Stimulated activated CD8-positive, alpha-beta memory T cell treated with anti-CD3 and anti-CD28 coated beads, Interleukin-2, amount 100 ng/mL, for 48 hours (primary cell): ENCODE results near the gene CNGB1.
A peak's percentile ranks its signal among the peaks of the same experiment; 100 is the strongest.
"Not testable (repeated sequence)": the region's sequence is repeated elsewhere in the genome, so short reads cannot be mapped to it uniquely, and the experiment has no call there.

ENCODE experiments used
- DNase-seq, 2 donors: peaks; one replicate each; pipeline ENCODE4 v3.0.0-alpha.2; 2020; ENCODE audit warnings: low read depth in 2 of 2

CNGB1 gene

DNA sequence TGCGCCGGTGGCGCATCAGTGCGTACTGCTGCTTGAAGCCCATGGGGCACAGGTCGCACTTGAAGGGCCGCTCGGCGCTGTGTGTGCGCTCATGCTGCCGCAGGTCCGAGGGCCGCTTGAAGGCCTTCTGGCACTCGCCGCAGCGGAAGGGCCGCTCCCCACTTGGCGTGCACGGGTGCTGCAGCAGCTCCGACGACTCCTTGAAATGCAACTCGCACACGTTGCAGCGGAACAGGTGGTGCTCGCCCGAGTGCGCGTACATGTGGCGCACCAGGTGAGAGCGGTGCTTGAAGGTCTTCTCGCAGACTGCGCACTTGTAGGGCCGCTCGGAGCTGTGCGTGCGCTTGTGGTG is 26.2 kb upstream of the CNGB1 start:
- DNase-seq: no peak

DNA sequence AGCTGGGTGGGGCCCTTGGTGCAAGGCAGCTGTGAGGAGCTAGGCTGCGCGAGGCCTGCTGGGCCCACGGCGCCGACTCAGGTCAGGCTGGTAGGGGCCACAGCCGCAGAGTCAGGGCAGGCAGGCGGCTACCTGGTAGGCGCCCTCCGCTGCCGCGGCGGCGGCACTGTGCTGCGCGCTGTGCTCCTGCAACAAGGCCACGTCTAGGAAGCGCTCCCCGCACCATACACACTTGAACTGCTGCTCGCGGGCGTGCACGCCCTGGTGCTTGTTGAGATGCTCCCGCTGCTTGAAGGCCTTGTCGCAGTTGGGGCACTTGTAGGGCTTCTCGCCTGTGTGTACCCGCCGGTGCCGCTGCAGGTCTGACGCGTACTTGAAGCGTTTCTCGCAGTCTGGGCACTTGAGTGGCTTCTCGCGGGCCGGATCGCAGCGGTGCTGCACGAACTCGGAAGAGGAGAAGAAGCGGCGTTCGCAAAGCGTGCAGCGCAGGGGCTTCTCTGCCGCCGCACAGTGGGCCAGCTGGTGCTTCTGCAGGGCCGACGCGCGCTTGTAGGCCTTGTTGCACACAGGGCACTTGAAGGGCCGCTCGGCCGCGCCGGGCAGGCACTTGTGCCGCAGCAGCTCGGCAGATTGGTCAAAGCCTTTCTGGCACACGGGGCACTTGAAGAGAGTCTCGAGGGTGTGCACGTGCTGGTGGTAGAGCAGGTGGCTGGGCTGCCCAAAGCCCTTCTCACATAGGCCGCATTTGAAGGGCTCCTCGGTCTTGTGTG is 25.7 kb upstream of the CNGB1 start:
- no peak for DNase-seq

DNA sequence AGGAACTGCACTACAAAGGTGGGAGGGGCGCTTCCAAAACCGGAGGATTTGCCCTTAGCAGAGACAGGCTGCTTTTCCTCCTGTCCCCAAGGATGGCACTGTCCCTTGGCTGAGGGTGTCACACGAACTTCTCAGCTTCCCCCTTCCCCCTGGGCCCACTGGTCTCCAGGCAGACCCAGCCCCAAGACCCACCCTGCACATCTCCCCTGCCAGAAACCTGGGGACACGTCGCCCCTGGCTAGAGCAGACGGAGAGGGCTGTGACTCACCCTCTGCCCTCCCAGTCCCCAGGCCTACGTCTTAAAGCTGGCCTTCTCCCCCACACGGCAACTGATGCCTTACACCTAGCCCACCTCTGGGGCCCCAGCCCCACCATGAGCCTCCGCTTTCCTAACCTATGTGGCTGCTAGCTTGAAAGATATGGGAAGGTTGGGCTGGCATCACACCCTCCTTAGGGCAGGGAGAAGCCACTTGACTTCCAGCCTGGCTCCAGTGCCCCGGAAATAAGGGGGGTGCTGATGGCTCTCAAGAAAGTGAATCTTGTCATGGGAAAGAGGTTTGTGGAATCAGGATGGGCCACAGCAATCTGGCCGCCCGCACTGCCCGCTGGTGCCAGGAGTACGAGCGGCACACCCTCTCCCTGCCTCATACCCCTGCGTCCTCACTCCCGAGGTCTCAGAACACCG is 24.9 kb upstream of the CNGB1 start:
- DNase-seq: no peak

DNA sequence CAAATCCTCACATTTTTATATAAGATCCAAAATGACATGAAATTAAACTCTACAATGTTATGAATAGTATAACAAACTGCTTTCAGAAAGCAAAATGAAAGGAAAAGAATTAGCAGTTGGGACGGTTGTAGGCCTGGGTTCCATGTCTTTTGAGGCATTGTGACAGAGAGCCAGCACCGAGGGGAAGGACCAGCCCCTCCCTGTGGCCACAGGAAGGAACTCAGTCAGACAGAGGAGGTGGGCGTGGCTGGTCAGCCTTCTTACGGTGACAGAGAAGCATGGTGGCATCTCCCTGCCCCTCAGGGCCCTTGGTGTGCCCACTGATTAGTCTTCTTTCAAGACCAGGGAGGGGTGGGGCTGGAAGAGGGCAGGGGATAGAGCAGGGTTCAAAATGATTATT is 23.9 kb upstream of the CNGB1 start:
- DNase-seq: no peak

GRCh38 chr16:57994361-57994760 is 23.4 kb upstream of the CNGB1 start:
- no peak for DNase-seq

- no peak for DNase-seq
These were observed 23.0 kb upstream of the CNGB1 start for GRCh38 chr16:57993897-57994296.

- DNase-seq: no peak
These were observed 22.5 kb upstream of the CNGB1 start for GRCh38 chr16:57993438-57993837.

- DNase-seq: no peak
These were observed 21.2 kb upstream of the CNGB1 start for GRCh38 chr16:57992084-57992483.

- DNase-seq: no peak
These were observed 20.7 kb upstream of the CNGB1 start for GRCh38 chr16:57991551-57992059.

DNA sequence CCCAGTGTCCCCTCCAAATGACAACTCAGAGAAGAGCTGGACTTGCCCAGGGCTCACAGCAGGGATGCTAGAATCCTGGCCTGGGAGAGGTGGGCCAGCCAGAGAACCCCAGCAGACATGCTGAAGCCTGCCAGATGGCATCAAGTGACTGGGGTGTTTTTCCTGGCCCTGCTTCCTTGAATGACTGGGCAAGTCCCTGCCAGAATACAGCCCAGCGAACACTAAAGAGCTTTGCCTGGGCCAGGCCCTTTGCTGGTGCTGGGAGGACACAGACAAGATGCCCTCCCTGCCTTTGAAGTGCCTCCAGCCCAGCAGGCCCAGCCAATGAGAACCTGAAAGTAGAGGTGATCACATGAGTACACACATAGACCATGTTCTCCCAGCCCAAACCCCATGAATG is 18.0 kb upstream of the CNGB1 start:
- DNase-seq: no peak

DNA sequence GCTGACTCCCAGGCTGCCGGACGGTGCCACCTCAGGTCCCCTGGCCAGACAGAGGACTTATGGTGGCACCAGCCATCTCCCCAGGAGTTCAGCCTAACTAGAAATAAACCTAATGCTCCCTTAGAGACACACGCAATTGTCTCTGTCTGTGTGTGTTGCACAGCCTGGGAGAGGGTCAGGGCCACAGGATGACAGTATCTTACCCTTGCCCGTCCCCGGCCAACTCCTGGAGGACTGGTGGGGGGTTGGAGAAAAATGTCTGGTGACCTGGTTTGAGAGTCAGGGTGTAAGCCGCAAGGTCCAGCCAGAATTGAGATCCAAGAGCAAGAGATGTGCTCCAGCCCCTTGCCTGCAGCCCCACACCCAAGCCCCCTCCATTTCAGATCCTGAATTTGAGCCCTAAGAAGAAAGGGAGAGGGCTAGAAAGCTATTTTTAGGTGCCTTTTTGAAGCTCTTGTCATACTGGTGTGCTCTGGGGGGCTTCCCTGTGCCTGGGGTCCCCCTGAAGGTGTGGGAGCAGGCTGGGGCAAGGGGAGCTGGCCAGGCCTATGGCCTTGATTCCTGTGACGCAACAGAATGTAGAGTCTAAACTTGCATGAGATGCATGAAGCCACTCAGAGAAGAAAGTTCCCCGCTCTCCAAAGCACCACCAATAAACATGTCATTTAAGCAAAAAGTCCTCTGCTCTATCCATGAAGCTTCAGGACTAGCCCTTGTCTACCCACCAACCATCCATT is 16.7 kb upstream of the CNGB1 start:
- no peak for DNase-seq

DNA sequence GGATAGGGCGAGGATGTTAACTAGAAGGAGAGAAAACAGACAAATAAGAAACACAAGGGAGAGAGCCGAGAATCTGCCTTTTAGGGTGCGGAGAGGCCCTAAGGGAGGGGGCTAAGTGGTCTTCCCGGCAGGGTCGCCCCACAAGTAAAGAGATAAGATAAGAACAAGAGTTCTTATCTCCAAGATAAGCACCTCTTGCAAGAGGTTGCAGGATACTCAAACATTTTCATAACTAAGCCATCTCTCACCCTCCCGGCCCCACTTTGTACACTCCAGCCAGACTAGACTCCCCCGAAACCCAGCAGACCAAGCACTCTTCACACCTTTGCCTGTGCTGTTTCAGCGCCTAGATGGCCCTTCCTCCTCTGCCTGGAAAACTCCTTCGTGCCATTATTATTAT is 15.3 kb upstream of the CNGB1 start:
- DNase-seq: no peak

DNA sequence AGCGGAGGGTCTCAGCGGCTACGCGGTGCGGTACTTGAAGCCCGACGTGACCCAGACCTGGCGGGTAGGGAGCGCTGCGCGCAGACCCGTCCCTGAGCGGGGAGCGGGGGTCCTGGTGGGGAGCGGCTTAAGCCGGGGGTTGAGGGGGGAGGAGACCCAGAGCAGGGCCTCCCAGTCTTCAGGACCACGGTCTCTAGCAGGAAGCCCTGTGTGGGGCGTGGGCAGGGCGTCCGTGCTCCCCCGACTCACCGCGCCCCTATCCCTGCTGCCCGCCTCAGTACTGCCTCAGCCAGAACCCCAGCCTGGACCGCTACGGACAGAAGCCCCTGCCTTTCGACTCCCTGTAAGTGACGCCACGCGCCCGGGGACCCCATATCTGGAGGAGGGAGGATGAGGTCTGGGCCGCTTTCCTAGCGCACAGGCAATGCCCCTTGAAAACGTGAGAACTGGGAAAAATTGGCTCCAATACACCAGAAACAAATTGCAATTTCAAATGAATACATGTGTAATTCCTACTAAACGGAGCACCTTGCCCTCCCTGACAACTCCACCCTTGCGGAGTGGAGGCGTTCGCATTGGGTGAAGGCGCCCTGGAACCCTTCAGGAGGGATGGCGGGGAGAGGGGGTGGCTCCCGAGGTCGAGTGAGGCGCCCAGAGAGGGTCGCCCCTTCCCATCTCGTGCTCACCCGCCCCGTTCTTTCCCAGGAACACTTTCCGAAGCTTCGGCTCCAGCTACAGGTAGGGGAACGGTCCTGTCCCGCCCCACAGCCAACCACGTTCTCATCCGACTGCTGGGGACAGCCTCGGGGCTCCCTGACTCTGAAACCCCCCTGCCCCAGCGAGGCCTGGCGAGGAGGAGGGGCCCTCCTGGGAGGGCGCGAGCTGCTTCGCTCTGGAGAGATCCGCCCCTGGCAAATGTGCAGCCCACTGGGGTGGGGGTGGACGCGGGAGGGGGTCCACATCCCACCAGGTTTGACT is 14.6 kb upstream of the CNGB1 start:
- DNase-seq: no peak

- peak; percentile 83 to 89 for DNase-seq
These were observed 13.7 kb upstream of the CNGB1 start for GRCh38 chr16:57984443-57985203.

GRCh38 chr16:57982385-57982784 is 11.5 kb upstream of the CNGB1 start:
- no peak for DNase-seq

DNA sequence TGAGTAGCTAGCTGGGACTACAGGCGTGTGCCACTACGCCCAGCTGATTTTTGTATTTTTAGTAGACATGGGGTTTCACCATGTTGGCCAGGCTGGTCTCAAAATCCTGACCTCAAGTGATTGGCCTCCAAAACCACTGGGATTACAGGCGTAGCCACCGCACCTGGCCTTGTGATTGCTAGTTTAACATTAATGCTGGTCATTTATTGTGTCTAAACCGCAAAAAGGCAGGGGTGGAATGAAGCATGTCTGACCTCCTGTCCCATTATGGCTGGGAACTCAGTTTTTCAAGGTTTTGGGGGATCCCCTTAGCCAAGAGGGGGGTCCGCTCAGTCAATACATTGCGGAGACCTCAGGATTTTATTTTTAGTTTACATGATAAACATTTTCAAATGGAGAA is 10.7 kb upstream of the CNGB1 start:
- DNase-seq: no peak

- DNase-seq: no peak
These were observed 8.2 kb upstream of the CNGB1 start for GRCh38 chr16:57979006-57979585.

GRCh38 chr16:57978070-57978465 is 7.1 kb upstream of the CNGB1 start:
- not testable (repeated sequence) for DNase-seq

- DNase-seq: no peak
These were observed 6.6 kb upstream of the CNGB1 start for GRCh38 chr16:57977418-57978069.

- no peak for DNase-seq
These were observed 5.4 kb upstream of the CNGB1 start for GRCh38 chr16:57976331-57976796.
